HUES64 (cell line): ENCODE data around the gene SSBP4.

Experiments used
- H3K27ac ChIP-seq: 2 replicates; pipeline ENCODE4 v1.7.0; 2013; ENCODE audit warnings: low read depth, low read length, inconsistent platforms
- H3K27me3 ChIP-seq: 2 replicates; pipeline ENCODE4 v1.6.1; 2013; ENCODE audit warnings: mild to moderate bottlenecking, low read length; ENCODE audit not compliant: insufficient read depth
- H3K36me3 ChIP-seq: 2 replicates; pipeline ENCODE4 v1.6.1; 2013; ENCODE audit warnings: mild to moderate bottlenecking, low read length; ENCODE audit not compliant: insufficient read depth
- H3K4me1 ChIP-seq: 2 replicates; pipeline ENCODE4 v1.6.1; 2013; ENCODE audit warnings: mild to moderate bottlenecking, low read length, moderate library complexity; ENCODE audit not compliant: insufficient read depth
- H3K4me3 ChIP-seq: 2 replicates; pipeline ENCODE4 v1.5.1; 2013; ENCODE audit warnings: mild to moderate bottlenecking, low read length, moderate library complexity
- H3K9ac ChIP-seq: 2 replicates; pipeline ENCODE4 v1.6.1; 2013; ENCODE audit warnings: mild to moderate bottlenecking, low read depth, low read length
- H3K9me3 ChIP-seq: 2 replicates; pipeline ENCODE4 v1.6.1; 2013; ENCODE audit warnings: low read depth, low read length; ENCODE audit not compliant: insufficient read depth
- WGBS: fragments of 150-250, 120-280 bp; methylation state at CpG from one replicate; pipeline ENCODE4 v1.1.7; 2013; ENCODE audit warnings: missing lambda C conversion rate; 5-methylcytosine and 5-hydroxymethylcytosine counted together

The SSBP4 gene

GRCh38 chr19:18477974-18478373 is 58.8 kb downstream of the SSBP4 start:
- H3K27me3 ChIP-seq: no peaks in the 10 kb centered on the region
- no peak overlapping the region for H3K27ac ChIP-seq
- H3K9me3 ChIP-seq: no peaks in the 10 kb centered on the region
- 0 out of 2 replicates have a peak, but pooled peaks cover 5% of the 10 kb centered on the region for H3K4me1 ChIP-seq
- H3K4me3 ChIP-seq: no peak overlapping the region
- no peak overlapping the region for H3K9ac ChIP-seq
- no peaks in the 10 kb centered on the region for H3K36me3 ChIP-seq
- 87% methylated on average over 8 of the region's 8 CpGs for WGBS

GRCh38 chr19:18478545-18479311 is 59.5 kb downstream of the SSBP4 start:
- H3K4me3 ChIP-seq: no peak overlapping the region
- no peaks in the 10 kb centered on the region for H3K36me3 ChIP-seq
- H3K4me1 ChIP-seq: 0 out of 2 replicates have a peak, but pooled peaks cover 5% of the 10 kb centered on the region
- no peaks in the 10 kb centered on the region for H3K9me3 ChIP-seq
- H3K27me3 ChIP-seq: no peaks in the 10 kb centered on the region
- 0 out of 2 replicates have a peak overlapping the region, but pooled peaks have one; percentile 9 for H3K9ac ChIP-seq
- WGBS: 85% methylated on average over 16 of the region's 17 CpGs
- no peak overlapping the region for H3K27ac ChIP-seq

GRCh38 chr19:18480006-18480691 is 61.0 kb downstream of the SSBP4 start:
- 94% methylated on average over 13 of the region's 13 CpGs for WGBS
- no peak overlapping the region for H3K9ac ChIP-seq

GRCh38 chr19:18481505-18482222 is 62.5 kb downstream of the SSBP4 start:
- no peak overlapping the region for H3K27ac ChIP-seq
- no peaks in the 10 kb centered on the region for H3K27me3 ChIP-seq
- no peaks in the 10 kb centered on the region for H3K36me3 ChIP-seq
- WGBS: 94% methylated on average over 12 of the region's 12 CpGs
- H3K9ac ChIP-seq: no peak overlapping the region
- no peak overlapping the region for H3K4me3 ChIP-seq
- 0 out of 2 replicates have a peak, but pooled peaks cover 8% of the 10 kb centered on the region for H3K4me1 ChIP-seq
- H3K9me3 ChIP-seq: no peaks in the 10 kb centered on the region

More at GRCh38 chr19:18480006-18480691, 61.0 kb downstream of the SSBP4 start:
- Histone ChIP-seq H3K4me1 (0 out of 2 replicates have a peak, but pooled peaks cover 5% of the 10 kb centered on the region), H3K27ac (no peak overlapping the region), H3K36me3 (no peaks in the 10 kb centered on the region), H3K4me3 (no peak overlapping the region), H3K27me3 (no peaks in the 10 kb centered on the region), H3K9me3 (no peaks in the 10 kb centered on the region)

- Histone ChIP-seq H3K9me3 (no peaks in the 10 kb centered on the region), H3K4me3 (no peak overlapping the region), H3K27ac (no peak overlapping the region), H3K27me3 (no peaks in the 10 kb centered on the region), H3K36me3 (no peaks in the 10 kb centered on the region), H3K4me1 (0 out of 2 replicates have a peak, but pooled peaks cover 9% of the 10 kb centered on the region), H3K9ac (no peak overlapping the region)
- 91% methylated on average over 12 of the region's 12 CpGs for WGBS
Observed at GRCh38 chr19:18483119-18483890, 64.1 kb downstream of the SSBP4 start.
